ENCODE measurements around the gene HADHB. TPM values are rescaled to one million over a fixed set of nuclear protein-coding genes. Genes with fewer than 3 reads are reported as not detected.

Gene HADHB
- total RNA-seq, 1 donor, result 102 TPM

DNA sequence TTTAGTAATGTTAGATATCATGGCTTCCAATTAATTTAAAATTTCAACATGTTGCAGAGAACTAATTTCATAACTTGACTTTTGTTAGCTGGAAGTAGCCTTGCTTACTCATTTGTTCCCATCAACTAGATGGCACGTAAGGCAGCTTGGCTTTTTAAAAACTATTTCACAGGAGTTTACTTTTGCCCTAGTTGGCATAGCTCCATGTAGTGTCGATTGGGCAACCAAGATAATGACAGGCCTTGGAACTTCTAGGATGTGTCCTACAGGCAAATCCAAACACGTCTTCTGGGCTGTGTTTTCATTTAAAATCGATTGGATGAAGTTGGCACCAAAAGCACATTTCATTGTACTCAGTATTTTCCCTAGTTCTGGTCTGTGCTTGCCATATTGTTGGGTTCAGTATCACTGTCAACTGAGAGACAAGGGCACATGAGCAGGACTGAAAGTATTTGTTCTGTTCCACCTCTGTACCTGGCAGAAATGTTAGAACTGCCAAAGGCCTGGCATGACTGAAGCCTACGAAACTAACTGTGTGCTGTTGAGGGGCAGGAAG lies 29.4 kb downstream of the HADHB start:
- no peak overlapping the region for H3K4me3 ChIP-seq (ENCODE audit: low read depth, low read length)
- peak; percentile 98 for DNase-seq (ENCODE audit: low read depth)
- TF ChIP-seq, protein P1, sequence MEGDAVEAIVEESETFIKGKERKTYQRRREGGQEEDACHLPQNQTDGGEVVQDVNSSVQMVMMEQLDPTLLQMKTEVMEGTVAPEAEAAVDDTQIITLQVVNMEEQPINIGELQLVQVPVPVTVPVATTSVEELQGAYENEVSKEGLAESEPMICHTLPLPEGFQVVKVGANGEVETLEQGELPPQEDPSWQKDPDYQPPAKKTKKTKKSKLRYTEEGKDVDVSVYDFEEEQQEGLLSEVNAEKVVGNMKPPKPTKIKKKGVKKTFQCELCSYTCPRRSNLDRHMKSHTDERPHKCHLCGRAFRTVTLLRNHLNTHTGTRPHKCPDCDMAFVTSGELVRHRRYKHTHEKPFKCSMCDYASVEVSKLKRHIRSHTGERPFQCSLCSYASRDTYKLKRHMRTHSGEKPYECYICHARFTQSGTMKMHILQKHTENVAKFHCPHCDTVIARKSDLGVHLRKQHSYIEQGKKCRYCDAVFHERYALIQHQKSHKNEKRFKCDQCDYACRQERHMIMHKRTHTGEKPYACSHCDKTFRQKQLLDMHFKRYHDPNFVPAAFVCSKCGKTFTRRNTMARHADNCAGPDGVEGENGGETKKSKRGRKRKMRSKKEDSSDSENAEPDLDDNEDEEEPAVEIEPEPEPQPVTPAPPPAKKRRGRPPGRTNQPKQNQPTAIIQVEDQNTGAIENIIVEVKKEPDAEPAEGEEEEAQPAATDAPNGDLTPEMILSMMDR (IDR thresholded peaks at IDR 0.05; ENCODE audit: insufficient read depth, low read length), result no peak

DNA sequence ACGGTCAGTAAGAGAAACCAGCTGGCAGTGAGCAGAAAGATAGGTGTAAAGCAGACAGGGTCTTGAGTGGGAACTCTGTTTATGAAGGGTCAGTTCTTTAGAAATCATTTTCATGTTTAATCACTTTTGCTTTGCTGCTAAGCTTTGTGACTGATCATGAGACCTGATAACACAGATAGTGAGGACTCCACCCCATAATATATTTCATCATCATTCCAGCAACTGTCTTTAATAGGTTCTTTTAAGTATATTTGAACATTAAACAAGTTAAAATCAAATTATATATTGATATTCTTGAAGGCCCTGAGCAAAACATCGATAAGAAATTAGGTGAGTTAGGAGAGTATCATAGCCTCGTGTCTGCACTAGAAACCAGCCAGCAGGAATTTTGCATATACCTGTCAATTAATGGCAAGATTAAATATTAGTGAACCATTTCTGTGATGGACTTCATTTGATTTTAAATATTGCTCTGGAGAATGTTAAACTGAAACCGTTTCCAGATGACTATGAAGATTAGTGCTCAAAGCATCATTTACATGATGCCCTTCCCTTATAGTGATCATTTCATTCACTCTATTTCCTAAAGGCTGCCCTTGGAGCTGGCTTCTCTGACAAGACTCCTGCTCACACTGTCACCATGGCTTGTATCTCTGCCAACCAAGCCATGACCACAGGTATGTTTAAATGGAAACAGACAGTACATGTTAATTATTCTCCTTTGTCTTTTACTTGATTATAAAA lies 31.9 kb downstream of the HADHB start:
- no peak for DNase-seq (ENCODE audit: low read depth)
- TF ChIP-seq, protein P1 (IDR thresholded peaks at IDR 0.05; ENCODE audit: insufficient read depth, low read length), result no peak
- no peak overlapping the region for H3K4me3 ChIP-seq (ENCODE audit: low read depth, low read length)

DNA sequence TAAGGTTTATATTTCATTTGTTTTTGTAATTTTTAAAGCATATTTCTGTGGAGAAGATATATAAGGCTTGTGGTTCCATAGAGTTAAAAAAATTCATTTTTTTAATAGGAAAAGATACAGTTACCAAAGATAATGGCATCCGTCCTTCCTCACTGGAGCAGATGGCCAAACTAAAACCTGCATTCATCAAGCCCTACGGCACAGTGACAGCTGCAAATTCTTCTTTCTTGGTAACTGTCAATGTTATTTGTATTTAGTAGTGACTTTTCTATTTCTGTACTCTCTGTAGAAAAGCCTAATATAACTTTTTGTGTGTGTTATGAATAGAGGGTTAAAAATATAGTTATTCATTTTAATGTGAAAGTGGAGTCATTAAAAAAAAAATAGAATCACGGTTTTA lies 35.1 kb downstream of the HADHB start:
- H3K4me3 ChIP-seq (ENCODE audit: low read depth, low read length), result no peak overlapping the region
- TF ChIP-seq, protein P1 (IDR thresholded peaks at IDR 0.05; ENCODE audit: insufficient read depth, low read length), result no peak
- no peak for DNase-seq (ENCODE audit: low read depth)

DNA sequence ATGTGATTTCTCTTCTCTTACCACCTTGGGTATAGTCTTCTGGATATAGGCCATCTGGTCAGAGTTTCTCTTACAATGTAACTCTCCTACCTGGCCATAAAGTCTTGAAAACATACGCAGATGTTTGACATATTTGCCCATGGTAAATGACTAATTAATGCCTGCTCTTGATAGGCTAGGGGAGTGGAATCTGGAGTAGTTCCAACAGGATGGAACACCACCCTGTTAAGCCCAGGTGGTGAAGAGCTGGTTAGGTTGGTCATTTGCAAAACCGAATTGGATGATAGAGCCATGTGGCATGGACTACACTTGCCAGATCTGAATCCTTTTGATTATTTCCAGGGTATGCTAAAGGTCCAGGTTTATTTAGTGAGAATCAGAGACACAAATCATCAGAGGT lies 36.5 kb downstream of the HADHB start:
- H3K4me3 ChIP-seq (ENCODE audit: low read depth, low read length), result no peak overlapping the region

DNA sequence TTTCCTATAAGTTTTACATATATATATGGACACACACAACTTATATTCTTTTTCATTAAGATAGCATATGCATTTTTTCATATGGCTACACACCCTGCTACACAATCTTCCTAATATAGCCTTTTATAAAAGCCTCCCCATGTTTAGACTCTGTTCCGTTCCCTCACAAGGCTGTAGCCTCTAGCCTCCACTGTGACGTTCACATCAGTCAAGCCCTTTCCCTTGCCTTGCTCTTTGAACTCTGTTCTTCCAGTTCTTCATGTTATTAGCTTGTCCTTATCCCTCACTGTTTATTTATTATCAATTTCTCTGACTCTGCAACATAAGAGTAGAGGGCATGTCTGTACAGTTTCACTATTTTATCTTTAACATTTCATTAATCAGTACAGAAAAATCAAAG lies 38.9 kb downstream of the HADHB start:
- no peak overlapping the region for H3K4me3 ChIP-seq (ENCODE audit: low read depth, low read length)
- no peak for DNase-seq (ENCODE audit: low read depth)
- TF ChIP-seq, protein P1 (IDR thresholded peaks at IDR 0.05; ENCODE audit: insufficient read depth, low read length), result no peak

More for the DNA sequence above, 36.5 kb downstream of the HADHB start:
- TF ChIP-seq, protein P1 (IDR thresholded peaks at IDR 0.05; ENCODE audit: insufficient read depth, low read length), result no peak
- no peak for DNase-seq (ENCODE audit: low read depth)

- TF ChIP-seq, protein P1 (IDR thresholded peaks at IDR 0.05; ENCODE audit: insufficient read depth, low read length), result no peak
- no peak overlapping the region for H3K4me3 ChIP-seq (ENCODE audit: low read depth, low read length)
- DNase-seq (ENCODE audit: low read depth), result no peak
These were observed 39.4 kb downstream of the HADHB start for GRCh38 chr2:26284132-26284531.

Data from fibroblast of the aortic adventitia (primary cell).